Measurements from ENCODE around the gene DNAI4.
"Not testable (repeated sequence)": the region's sequence is repeated elsewhere in the genome, so short reads cannot be mapped to it uniquely, and the experiment has no call there.

DNAI4 gene

DNA sequence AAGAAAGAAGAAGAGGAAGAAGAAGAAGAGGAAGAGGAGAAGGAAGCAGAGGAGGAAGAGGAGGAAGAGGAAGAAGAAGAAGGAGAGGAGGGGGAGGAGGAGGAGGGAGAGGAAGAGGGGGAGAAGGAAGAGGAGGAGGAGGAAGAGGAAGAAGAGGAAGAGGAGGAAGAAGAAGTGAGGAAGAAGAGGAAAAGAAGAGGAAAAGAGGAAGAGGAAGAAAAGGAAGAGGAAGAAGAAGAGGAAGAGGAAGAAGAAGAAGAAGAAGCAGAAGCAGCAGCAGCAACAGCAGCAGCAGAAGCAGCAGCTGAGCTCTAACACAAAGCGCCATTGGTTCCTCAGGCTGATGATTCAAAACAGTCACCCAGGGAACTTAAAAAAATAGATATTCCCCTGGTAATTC is 34.0 kb downstream of the DNAI4 start:
- ChIA-PET CTCF (no interaction called here), POLR2A (no interaction called here)
- TF ChIP-seq CTBP1 (IDR thresholded peaks at IDR 0.05; ENCODE audit: borderline replicate concordance) (no peak), FOXA1 (IDR thresholded peaks at IDR 0.05) (no peak)
- no peak for DNase-seq (ENCODE audit: extremely low spot score)

DNA sequence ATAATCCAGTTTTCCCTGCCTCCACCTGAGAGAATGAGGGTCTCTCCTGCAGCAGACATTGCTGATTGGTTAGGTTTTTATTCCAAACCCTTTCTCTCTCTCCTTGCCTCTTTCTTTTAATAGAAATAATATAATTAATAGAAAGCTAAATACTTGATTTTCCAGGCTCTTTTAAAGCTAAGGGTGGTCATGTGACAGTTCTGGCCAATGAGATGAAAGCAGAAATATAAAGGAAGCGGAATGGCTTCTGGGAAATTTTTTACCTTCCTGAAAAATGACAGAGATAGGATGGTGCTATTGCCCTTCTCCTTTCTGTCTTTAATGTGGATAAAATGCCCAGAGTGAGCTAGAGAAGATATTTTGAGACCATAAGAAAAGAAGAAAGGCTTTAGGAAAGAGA is 35.6 kb downstream of the DNAI4 start:
- POLR2A ChIA-PET = no interaction called here
- CTCF ChIA-PET = no interaction called here
- DNase-seq (ENCODE audit: extremely low spot score) = no peak
- TF ChIP-seq NFRKB (IDR thresholded peaks at IDR 0.05) (no peak), SUZ12 (IDR thresholded peaks at IDR 0.05) (no peak), L3MBTL2 (conservative IDR thresholded peaks at IDR 0.05) (no peak), CTBP1 (IDR thresholded peaks at IDR 0.05; ENCODE audit: borderline replicate concordance) (no peak), ZNF384 (IDR thresholded peaks at IDR 0.05) (no peak), FOXK2 (IDR thresholded peaks at IDR 0.05) (no peak), TARDBP (IDR thresholded peaks at IDR 0.05) (no peak), BHLHE40 (IDR thresholded peaks at IDR 0.05; ENCODE audit: borderline replicate concordance) (no peak), FOXM1 (IDR thresholded peaks at IDR 0.05; ENCODE audit: borderline replicate concordance) (no peak), FOXA1 (IDR thresholded peaks at IDR 0.05) (no peak), PKNOX1 (IDR thresholded peaks at IDR 0.05) (no peak), ARNT (IDR thresholded peaks at IDR 0.05) (no peak), ELF4 (IDR thresholded peaks at IDR 0.05) (no peak), HDGF (IDR thresholded peaks at IDR 0.05; ENCODE audit: borderline replicate concordance) (no peak), LEF1 (IDR thresholded peaks at IDR 0.05; ENCODE audit: borderline replicate concordance) (no peak), SP1 (IDR thresholded peaks at IDR 0.05) (no peak)

DNA sequence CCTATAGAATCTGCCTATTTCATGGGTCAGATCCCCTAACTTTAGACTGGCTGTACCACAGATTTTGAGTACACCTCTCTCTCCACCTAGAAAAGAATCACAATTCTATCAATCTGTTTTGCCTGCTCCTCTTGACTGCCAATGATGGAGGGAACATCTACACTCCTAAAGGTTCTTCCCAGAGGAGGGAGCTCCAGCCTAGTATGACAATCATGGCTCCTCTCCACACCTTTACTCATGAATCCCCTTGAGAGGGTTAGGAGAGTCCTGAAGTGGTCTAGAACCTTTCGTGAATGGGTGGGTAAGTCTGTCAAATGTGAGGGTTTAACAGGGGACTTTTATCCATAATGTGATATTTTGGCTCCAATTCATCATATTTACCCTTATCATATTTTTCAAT is 48.0 kb downstream of the DNAI4 start:
- ChIA-PET POLR2A (no interaction called here), CTCF (no interaction called here)
- TF ChIP-seq SP1 (IDR thresholded peaks at IDR 0.05) (no peak), L3MBTL2 (conservative IDR thresholded peaks at IDR 0.05) (no peak)
- DNase-seq (ENCODE audit: extremely low spot score) = no peak

DNA sequence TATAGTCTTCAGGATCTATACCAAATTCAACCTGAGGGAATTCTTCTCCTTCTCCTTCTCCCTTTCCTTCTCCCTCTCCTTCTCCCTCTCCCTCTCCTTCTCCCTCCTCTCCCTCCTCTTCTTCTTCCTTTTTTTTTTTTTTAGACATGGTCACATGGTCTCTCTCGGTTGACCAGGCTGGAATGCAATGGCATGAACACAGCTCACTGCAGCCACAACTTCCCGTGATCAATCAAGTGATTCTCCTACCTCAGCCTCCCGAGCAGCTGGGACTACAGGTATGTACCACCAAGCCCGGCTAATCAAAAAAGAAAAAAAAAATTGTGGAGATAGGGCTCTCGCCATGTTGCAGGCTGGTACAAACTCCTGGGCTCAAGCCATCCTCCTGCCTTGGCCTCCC is 51.5 kb downstream of the DNAI4 start:
- ChIA-PET CTCF (no interaction called here), POLR2A (no interaction called here)
- TF ChIP-seq FOXM1 (IDR thresholded peaks at IDR 0.05; ENCODE audit: borderline replicate concordance) (no peak), TARDBP (IDR thresholded peaks at IDR 0.05) (no peak), ZNF384 (IDR thresholded peaks at IDR 0.05) (no peak), FOXK2 (IDR thresholded peaks at IDR 0.05) (no peak), LEF1 (IDR thresholded peaks at IDR 0.05; ENCODE audit: borderline replicate concordance) (no peak), SP1 (IDR thresholded peaks at IDR 0.05) (no peak), SUZ12 (IDR thresholded peaks at IDR 0.05) (no peak), L3MBTL2 (conservative IDR thresholded peaks at IDR 0.05) (no peak)
- DNase-seq (ENCODE audit: extremely low spot score) = no peak

GRCh38 chr1:66872024-66872423 is 52.6 kb downstream of the DNAI4 start:
- POLR2A ChIA-PET; DNase-seq (ENCODE audit: extremely low spot score); CTCF ChIA-PET: not testable (repeated sequence)

DNA sequence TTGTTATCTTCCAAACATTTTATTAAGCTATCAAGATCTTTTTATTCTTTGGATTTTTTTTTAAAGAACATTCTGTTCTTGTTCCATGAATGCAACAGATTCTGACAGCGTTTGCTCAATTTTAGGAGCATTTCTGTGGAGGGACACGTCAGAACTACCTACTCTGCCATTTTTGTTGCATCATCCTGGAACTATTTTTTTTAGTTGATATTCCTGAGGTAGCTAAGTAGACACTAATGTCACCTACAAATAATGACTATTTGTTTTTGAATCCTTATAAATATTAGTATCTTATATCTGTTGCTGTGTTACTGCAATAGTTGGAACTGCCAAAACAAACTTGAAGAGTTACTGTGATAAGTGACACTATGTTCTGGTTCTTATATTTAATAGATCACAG is 57.2 kb downstream of the DNAI4 start:
- POLR2A ChIA-PET = no interaction called here
- TF ChIP-seq FOXM1 (IDR thresholded peaks at IDR 0.05; ENCODE audit: borderline replicate concordance) (no peak), FOXA1 (IDR thresholded peaks at IDR 0.05) (no peak), ELF4 (IDR thresholded peaks at IDR 0.05) (no peak), ARNT (IDR thresholded peaks at IDR 0.05) (no peak), FOXK2 (IDR thresholded peaks at IDR 0.05) (no peak), HDGF (IDR thresholded peaks at IDR 0.05; ENCODE audit: borderline replicate concordance) (no peak), LEF1 (IDR thresholded peaks at IDR 0.05; ENCODE audit: borderline replicate concordance) (no peak), TARDBP (IDR thresholded peaks at IDR 0.05) (no peak), SP1 (IDR thresholded peaks at IDR 0.05) (no peak), ZNF384 (IDR thresholded peaks at IDR 0.05) (no peak)
- DNase-seq (ENCODE audit: extremely low spot score) = no peak
- CTCF ChIA-PET = no interaction called here

DNA sequence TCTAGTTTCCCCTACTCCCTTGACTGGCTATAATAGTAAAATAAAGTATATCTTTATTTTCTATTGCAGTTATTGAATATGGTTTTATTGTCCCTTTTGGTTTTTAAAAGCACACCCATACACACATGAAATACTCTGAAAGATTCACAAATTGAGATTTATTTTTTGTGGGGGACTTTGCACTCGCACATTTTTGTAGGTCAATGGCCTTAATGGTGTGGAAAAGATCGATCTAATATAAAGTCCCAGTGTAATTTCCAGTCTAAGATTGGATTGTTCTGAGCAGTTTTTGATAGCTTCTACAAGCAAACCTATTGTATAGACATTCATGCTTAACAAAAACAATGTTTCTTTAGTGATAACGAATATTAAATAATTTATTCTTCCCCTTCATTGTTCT is 64.1 kb downstream of the DNAI4 start:
- no peak for DNase-seq (ENCODE audit: extremely low spot score)
- POLR2A ChIA-PET = no interaction called here
- CTCF ChIA-PET = no interaction called here
- TF ChIP-seq L3MBTL2 (conservative IDR thresholded peaks at IDR 0.05) (no peak), FOXA1 (IDR thresholded peaks at IDR 0.05) (no peak), HDGF (IDR thresholded peaks at IDR 0.05; ENCODE audit: borderline replicate concordance) (no peak), SP1 (IDR thresholded peaks at IDR 0.05) (no peak), TARDBP (IDR thresholded peaks at IDR 0.05) (no peak), NFRKB (IDR thresholded peaks at IDR 0.05) (no peak), ELF4 (IDR thresholded peaks at IDR 0.05) (no peak), FOXM1 (IDR thresholded peaks at IDR 0.05; ENCODE audit: borderline replicate concordance) (no peak), ZNF384 (IDR thresholded peaks at IDR 0.05) (no peak), LEF1 (IDR thresholded peaks at IDR 0.05; ENCODE audit: borderline replicate concordance) (no peak)

DNA sequence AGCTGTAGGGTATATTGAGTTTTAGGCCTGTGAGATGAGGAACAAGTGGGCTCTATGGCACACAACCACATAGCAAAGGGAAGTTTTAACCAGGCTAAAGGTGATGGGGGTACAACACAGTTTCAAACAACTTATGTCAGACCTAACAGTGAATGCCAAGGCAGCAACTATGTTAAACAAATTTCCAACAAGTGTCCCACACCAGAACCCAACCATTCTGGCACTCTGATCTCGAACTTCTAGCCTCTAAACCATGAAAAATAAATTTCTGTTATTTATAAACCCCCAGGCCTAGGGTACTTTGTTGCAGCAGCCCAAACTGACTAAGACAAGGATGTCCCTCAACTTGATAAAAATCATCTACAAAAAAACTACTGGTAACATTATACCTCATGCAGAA is 71.3 kb downstream of the DNAI4 start:
- no peak for TF ChIP-seq BHLHE40 (IDR thresholded peaks at IDR 0.05; ENCODE audit: borderline replicate concordance)
- TF ChIP-seq FOXM1 (IDR thresholded peaks at IDR 0.05; ENCODE audit: borderline replicate concordance) = no peak
- TF ChIP-seq TARDBP (IDR thresholded peaks at IDR 0.05) = no peak
- TF ChIP-seq HDGF (IDR thresholded peaks at IDR 0.05; ENCODE audit: borderline replicate concordance) = no peak
- TF ChIP-seq ELF4 (IDR thresholded peaks at IDR 0.05) = no peak
- no peak for TF ChIP-seq PKNOX1 (IDR thresholded peaks at IDR 0.05)
- no peak for TF ChIP-seq FOXA1 (IDR thresholded peaks at IDR 0.05)
- no peak for TF ChIP-seq LEF1 (IDR thresholded peaks at IDR 0.05; ENCODE audit: borderline replicate concordance)
- no peak for TF ChIP-seq ARNT (IDR thresholded peaks at IDR 0.05)
- TF ChIP-seq CTBP1 (IDR thresholded peaks at IDR 0.05; ENCODE audit: borderline replicate concordance) = no peak
- TF ChIP-seq SP1 (IDR thresholded peaks at IDR 0.05) = no peak
- TF ChIP-seq NFRKB (IDR thresholded peaks at IDR 0.05) = no peak
- TF ChIP-seq ZNF384 (IDR thresholded peaks at IDR 0.05) = no peak
- TF ChIP-seq L3MBTL2 (conservative IDR thresholded peaks at IDR 0.05) = no peak
- no peak for TF ChIP-seq SUZ12 (IDR thresholded peaks at IDR 0.05)
- TF ChIP-seq FOXK2 (IDR thresholded peaks at IDR 0.05) = no peak
- POLR2A ChIA-PET = no interaction called here
- no peak for DNase-seq (ENCODE audit: extremely low spot score)
- CTCF ChIA-PET = interaction anchor here (1.1 kb wide), 1 partner anchor 22 kb away, joined by 3 read pairs; no protein-coding TSS in a partner anchor
